Measurements from ENCODE around the gene HLA-DQA1. TPM values are rescaled to one million over a fixed set of nuclear protein-coding genes. Genes with fewer than 3 reads are reported as not detected.
"Not testable (repeated sequence)": the region's sequence is repeated elsewhere in the genome, so short reads cannot be mapped to it uniquely, and the experiment has no call there.

Gene HLA-DQA1
- total RNA-seq, 4 donors from 2014 or later: 0.31 to 9.0 (median 5.1) TPM

GRCh38 chr6:32639440-32640394, 2.5 kb downstream of the HLA-DQA1 start:
- WGBS, 2 donors: 0 to 8% methylated on average over 6 of the region's 8 CpGs
- DNase-seq: no peak
- Histone ChIP-seq H3K27ac (no peak overlapping the region), H3K36me3 (no peaks in the 10 kb centered on the region), H3K4me1 (no peaks in the 10 kb centered on the region), H3K27me3 (peaks cover 0 to 13% (median 0%) of the 10 kb centered on the region in 4 donors), H3K9me3 (no peaks in the 10 kb centered on the region), H3K4me3 (no peak overlapping the region)
- intact Hi-C loops (cut with DNase I): no loop called here
- TF ChIP-seq POLR2A (IDR thresholded peaks at IDR 0.05) (no peak), CTCF (IDR thresholded peaks at IDR 0.05) (no peak)

- DNase-seq: no peak
- no peak overlapping the region for H3K4me3 ChIP-seq
- TF ChIP-seq POLR2A (IDR thresholded peaks at IDR 0.05) (no peak), CTCF (IDR thresholded peaks at IDR 0.05) (no peak)
- intact Hi-C loops (cut with DNase I): no loop called here
- no peaks in the 10 kb centered on the region for H3K9me3 ChIP-seq
- H3K4me1 ChIP-seq: no peaks in the 10 kb centered on the region
- H3K27ac ChIP-seq: no peak overlapping the region
- WGBS, 2 donors: 15 to 52% methylated on average over 4 to 6 of the region's 6 CpGs
- no peaks in the 10 kb centered on the region for H3K27me3 ChIP-seq
- no peaks in the 10 kb centered on the region for H3K36me3 ChIP-seq
These were observed 3.9 kb downstream of the HLA-DQA1 start for GRCh38 chr6:32641122-32641521.

GRCh38 chr6:32641785-32642719, 4.8 kb downstream of the HLA-DQA1 start:
- intact Hi-C loops (cut with DNase I); H3K9me3 ChIP-seq; H3K27me3 ChIP-seq; DNase-seq; H3K27ac ChIP-seq; H3K36me3 ChIP-seq; H3K4me1 ChIP-seq; H3K4me3 ChIP-seq: not testable (repeated sequence)
- no CpG with 5 or more reads among the region's 2 CpGs for WGBS, 2 donors

GRCh38 chr6:32642720-32643106, 5.5 kb downstream of the HLA-DQA1 start:
- TF ChIP-seq CTCF (IDR thresholded peaks at IDR 0.05): no peak
- TF ChIP-seq POLR2A (IDR thresholded peaks at IDR 0.05): no peak
- intact Hi-C loops (cut with DNase I): no loop called here
- WGBS, 2 donors: 36 to 83% methylated on average over 1 to 3 of the region's 6 CpGs
- Histone ChIP-seq H3K27ac (no peak overlapping the region), H3K27me3 (no peaks in the 10 kb centered on the region), H3K9me3 (no peaks in the 10 kb centered on the region), H3K4me1 (no peaks in the 10 kb centered on the region), H3K36me3 (no peaks in the 10 kb centered on the region), H3K4me3 (no peak overlapping the region)
- no peak for DNase-seq

- no peak for DNase-seq
- H3K9me3 ChIP-seq: no peaks in the 10 kb centered on the region
- intact Hi-C loops (cut with DNase I): no loop called here
- H3K4me3 ChIP-seq: no peak overlapping the region
- WGBS, 2 donors: 23 to 24% methylated on average over 3 to 4 of the region's 4 CpGs
- H3K27me3 ChIP-seq: no peaks in the 10 kb centered on the region
- H3K27ac ChIP-seq: no peak overlapping the region
- no peaks in the 10 kb centered on the region for H3K36me3 ChIP-seq
- no peaks in the 10 kb centered on the region for H3K4me1 ChIP-seq
- no peak for TF ChIP-seq CTCF (IDR thresholded peaks at IDR 0.05)
- TF ChIP-seq POLR2A (IDR thresholded peaks at IDR 0.05): no peak
These were observed 6.7 kb downstream of the HLA-DQA1 start for GRCh38 chr6:32643904-32644303.
